GM19099 (cell line): Measurements from ENCODE around the gene TLE6.

Experiments
- POLR2A ChIP-seq: IDR thresholded peaks from 3 replicates; pipeline ENCODE4 v1.6.1; 2011; ENCODE audit warnings: low read depth; ENCODE audit not compliant: insufficient read length; ENCODE audit errors: extremely low read depth

TLE6 gene

GRCh38 chr19:3008994-3009393 lies 31.6 kb downstream of the TLE6 start:
- TF ChIP-seq POLR2A = no peak

- no peak for TF ChIP-seq POLR2A
Measured at GRCh38 chr19:3010871-3011270, 33.5 kb downstream of the TLE6 start.

GRCh38 chr19:3012621-3013262 lies 35.4 kb downstream of the TLE6 start:
- no peak for TF ChIP-seq POLR2A

- TF ChIP-seq POLR2A = no peak
Measured at GRCh38 chr19:3013263-3013725, 35.9 kb downstream of the TLE6 start.

GRCh38 chr19:3014135-3014534 lies 36.8 kb downstream of the TLE6 start:
- TF ChIP-seq POLR2A = no peak

GRCh38 chr19:3015126-3016057 lies 38.0 kb downstream of the TLE6 start:
- TF ChIP-seq POLR2A = no peak

GRCh38 chr19:3017923-3018322 lies 40.6 kb downstream of the TLE6 start:
- TF ChIP-seq POLR2A = no peak

GRCh38 chr19:3019211-3019854 lies 42.0 kb downstream of the TLE6 start:
- TF ChIP-seq POLR2A = no peak

GRCh38 chr19:3020321-3020960 lies 43.1 kb downstream of the TLE6 start:
- TF ChIP-seq POLR2A = no peak

- TF ChIP-seq POLR2A = no peak
Measured at GRCh38 chr19:3024509-3024869, 47.1 kb downstream of the TLE6 start.

GRCh38 chr19:3024870-3025548 lies 47.6 kb downstream of the TLE6 start:
- TF ChIP-seq POLR2A = no peak

GRCh38 chr19:3025549-3025886 lies 48.2 kb downstream of the TLE6 start:
- TF ChIP-seq POLR2A = no peak

GRCh38 chr19:3026768-3027167 lies 49.4 kb downstream of the TLE6 start:
- no peak for TF ChIP-seq POLR2A

GRCh38 chr19:3027292-3027691 lies 49.9 kb downstream of the TLE6 start:
- TF ChIP-seq POLR2A = no peak

GRCh38 chr19:3027981-3028304 lies 50.6 kb downstream of the TLE6 start:
- TF ChIP-seq POLR2A = no peak
